Measurements from ENCODE around the gene CYP26B1. TPM values are rescaled to one million over a fixed set of nuclear protein-coding genes. Genes with fewer than 3 reads are reported as not detected.
A peak's percentile ranks its signal among the peaks of the same experiment; 100 is the strongest.

CYP26B1 gene
- total RNA-seq, 1 donor from 2014 or later: 4.7 TPM

DNA sequence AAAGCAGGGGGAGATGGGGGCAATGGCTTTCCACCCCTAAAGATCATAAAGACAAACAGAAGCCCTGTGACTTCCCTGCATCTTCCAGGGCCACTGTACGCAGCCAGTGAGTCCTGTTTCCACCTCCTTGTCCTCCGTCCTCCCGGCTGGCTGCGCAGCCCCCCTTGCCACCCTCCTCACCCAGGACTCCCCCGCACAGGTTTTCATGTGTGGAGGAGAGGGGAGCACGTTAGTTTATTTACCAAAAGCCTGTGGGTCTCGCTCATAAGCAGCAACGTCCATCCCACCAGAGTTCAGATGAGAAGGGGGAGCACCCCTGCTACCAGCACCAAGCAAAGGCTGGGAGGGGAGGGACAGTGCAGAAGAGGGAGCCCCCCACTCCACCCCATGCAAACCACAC, 11.7 kb downstream of the CYP26B1 start:
- Mint-ChIP-seq H3K4me3 (ENCODE audit: unreplicated experiment) (no peak overlapping the region), H3K36me3 (ENCODE audit: low read depth) (no peaks in the 10 kb centered on the region), H3K27me3 (ENCODE audit: low read depth) (peaks cover 1% of the 10 kb centered on the region), H3K4me1 (ENCODE audit: low read depth) (peaks cover 14% of the 10 kb centered on the region), H3K27ac (ENCODE audit: unreplicated experiment) (no peak overlapping the region), H3K9me3 (ENCODE audit: low read depth) (no peaks in the 10 kb centered on the region)
- TF ChIP-seq, protein P1, sequence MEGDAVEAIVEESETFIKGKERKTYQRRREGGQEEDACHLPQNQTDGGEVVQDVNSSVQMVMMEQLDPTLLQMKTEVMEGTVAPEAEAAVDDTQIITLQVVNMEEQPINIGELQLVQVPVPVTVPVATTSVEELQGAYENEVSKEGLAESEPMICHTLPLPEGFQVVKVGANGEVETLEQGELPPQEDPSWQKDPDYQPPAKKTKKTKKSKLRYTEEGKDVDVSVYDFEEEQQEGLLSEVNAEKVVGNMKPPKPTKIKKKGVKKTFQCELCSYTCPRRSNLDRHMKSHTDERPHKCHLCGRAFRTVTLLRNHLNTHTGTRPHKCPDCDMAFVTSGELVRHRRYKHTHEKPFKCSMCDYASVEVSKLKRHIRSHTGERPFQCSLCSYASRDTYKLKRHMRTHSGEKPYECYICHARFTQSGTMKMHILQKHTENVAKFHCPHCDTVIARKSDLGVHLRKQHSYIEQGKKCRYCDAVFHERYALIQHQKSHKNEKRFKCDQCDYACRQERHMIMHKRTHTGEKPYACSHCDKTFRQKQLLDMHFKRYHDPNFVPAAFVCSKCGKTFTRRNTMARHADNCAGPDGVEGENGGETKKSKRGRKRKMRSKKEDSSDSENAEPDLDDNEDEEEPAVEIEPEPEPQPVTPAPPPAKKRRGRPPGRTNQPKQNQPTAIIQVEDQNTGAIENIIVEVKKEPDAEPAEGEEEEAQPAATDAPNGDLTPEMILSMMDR (IDR thresholded peaks at IDR 0.05): no peak
- no peak for DNase-seq (ENCODE audit: low spot score)

DNA sequence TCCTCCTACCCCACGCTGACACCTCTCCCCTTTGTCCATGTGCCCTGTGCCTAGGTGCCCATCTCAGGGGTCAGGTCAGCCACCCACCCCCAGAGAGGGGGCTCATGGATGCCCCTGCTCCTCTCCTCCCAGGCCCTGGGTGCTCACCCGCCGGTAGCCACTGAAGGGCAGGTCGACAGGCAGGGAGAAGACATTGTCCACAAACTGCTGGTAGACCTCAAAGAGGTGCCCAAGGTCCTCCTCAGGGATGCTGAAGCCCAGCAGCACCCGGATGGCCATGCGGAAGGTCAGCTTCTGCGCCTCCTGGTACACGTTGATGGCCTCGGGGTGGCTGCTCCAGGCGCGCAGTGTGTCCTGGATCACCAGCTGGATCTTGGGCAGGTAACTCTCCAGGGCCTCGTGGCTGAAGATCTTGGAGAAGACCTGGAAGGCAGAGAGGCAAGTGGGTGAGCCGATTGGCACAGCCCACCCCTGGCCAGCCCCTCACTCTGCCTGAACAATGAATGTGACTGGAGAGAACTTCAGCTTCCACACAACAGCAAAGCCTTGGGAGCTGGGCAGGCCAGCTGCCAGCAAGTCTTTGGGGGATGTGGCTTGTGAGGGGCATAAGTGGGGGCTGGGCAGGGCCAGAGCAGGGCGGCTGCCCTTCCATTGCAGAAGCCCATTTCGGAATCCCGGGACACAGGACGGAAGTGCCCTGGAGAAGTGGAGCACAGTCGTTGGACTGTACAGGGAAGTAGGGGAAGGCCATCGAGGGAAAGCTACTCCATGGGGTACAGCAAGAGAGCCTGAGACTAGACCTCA, 12.5 kb downstream of the CYP26B1 start:
- no peaks in the 10 kb centered on the region for H3K9me3 Mint-ChIP-seq (ENCODE audit: low read depth)

DNA sequence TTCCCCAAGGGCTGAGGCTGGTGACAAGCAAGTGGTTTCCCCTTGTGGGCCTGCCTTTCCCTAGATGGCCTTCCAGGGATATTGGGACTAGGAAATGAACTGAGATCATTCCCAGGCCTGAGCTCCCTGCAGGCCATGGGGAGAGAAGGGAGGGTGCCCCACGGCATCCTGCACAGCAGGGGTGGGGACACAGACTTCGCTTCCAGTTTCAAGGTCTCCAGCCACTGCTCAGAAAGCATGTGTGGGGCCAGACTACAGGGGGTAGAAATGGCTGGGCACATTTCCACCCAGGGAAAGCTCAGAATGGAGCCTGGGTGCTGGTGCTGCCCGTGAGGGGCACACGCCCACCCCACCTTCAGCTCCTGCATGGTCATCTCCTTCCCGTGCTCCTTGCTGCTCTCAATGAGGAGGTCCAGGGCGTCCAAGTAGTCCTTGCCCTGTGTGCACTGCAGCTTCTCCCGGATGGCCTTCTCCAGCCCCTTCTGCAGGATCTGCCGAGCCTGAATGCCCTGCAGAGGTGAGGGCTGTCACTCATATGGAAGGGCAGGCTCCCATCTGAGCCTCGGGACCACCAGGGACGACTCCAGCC, 13.2 kb downstream of the CYP26B1 start:
- H3K36me3 Mint-ChIP-seq (ENCODE audit: low read depth): no peaks in the 10 kb centered on the region
- H3K27ac Mint-ChIP-seq (ENCODE audit: unreplicated experiment): no peak overlapping the region
- TF ChIP-seq, protein P1 (IDR thresholded peaks at IDR 0.05): no peak
- peaks cover 11% of the 10 kb centered on the region for H3K4me1 Mint-ChIP-seq (ENCODE audit: low read depth)
- DNase-seq (ENCODE audit: low spot score): peak; percentile 62
- peaks cover 1% of the 10 kb centered on the region for H3K27me3 Mint-ChIP-seq (ENCODE audit: low read depth)
- no peaks in the 10 kb centered on the region for H3K9me3 Mint-ChIP-seq (ENCODE audit: low read depth)
- no peak overlapping the region for H3K4me3 Mint-ChIP-seq (ENCODE audit: unreplicated experiment)

More for the DNA sequence above, 12.5 kb downstream of the CYP26B1 start:
- peak; percentile 79 for DNase-seq (ENCODE audit: low spot score)
- peaks cover 1% of the 10 kb centered on the region for H3K27me3 Mint-ChIP-seq (ENCODE audit: low read depth)
- no peak overlapping the region for H3K27ac Mint-ChIP-seq (ENCODE audit: unreplicated experiment)
- peaks cover 14% of the 10 kb centered on the region for H3K4me1 Mint-ChIP-seq (ENCODE audit: low read depth)
- no peak overlapping the region for H3K4me3 Mint-ChIP-seq (ENCODE audit: unreplicated experiment)
- no peaks in the 10 kb centered on the region for H3K36me3 Mint-ChIP-seq (ENCODE audit: low read depth)
- TF ChIP-seq, protein P1 (IDR thresholded peaks at IDR 0.05): no peak

DNA sequence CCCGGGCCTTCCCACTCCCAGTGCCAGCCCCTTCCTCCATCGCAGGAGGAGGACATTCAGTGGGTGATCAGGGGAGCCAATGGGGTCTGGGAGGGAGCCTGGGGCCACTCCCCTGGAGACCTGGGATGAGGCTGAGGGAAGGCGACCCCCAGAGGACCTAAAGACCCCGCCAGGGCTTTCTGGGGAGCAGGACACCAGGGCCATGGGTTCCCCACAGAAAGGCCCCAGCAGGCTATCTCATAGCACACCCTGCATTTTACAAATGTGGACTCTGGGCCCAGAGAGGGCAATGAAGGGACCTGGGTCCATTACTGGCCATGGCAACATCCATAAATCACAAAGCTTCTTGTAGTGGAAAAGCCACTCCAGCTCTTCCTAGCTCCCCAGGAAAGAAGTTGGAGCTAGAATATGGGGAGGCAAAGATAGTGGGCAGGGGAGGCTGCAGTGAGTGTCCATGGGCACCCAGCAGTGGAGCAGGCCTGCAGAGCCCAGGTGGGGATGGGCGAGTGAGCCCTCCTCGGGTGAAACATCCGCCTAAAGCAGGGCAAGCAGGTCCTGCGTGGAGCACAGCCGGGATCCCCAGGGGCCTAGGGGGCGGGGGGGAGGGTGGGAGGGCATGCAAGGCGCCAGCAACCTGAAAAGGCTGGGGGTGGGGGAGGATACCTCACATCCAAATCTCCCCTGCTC, 13.8 kb downstream of the CYP26B1 start:
- TF ChIP-seq, protein P1 (IDR thresholded peaks at IDR 0.05): no peak
- Mint-ChIP-seq H3K4me1 (ENCODE audit: low read depth) (peaks cover 4% of the 10 kb centered on the region), H3K27ac (ENCODE audit: unreplicated experiment) (no peak overlapping the region), H3K36me3 (ENCODE audit: low read depth) (no peaks in the 10 kb centered on the region), H3K4me3 (ENCODE audit: unreplicated experiment) (no peak overlapping the region), H3K9me3 (ENCODE audit: low read depth) (no peaks in the 10 kb centered on the region), H3K27me3 (ENCODE audit: low read depth) (peaks cover 1% of the 10 kb centered on the region)
- peak; percentile 69 for DNase-seq (ENCODE audit: low spot score)

DNA sequence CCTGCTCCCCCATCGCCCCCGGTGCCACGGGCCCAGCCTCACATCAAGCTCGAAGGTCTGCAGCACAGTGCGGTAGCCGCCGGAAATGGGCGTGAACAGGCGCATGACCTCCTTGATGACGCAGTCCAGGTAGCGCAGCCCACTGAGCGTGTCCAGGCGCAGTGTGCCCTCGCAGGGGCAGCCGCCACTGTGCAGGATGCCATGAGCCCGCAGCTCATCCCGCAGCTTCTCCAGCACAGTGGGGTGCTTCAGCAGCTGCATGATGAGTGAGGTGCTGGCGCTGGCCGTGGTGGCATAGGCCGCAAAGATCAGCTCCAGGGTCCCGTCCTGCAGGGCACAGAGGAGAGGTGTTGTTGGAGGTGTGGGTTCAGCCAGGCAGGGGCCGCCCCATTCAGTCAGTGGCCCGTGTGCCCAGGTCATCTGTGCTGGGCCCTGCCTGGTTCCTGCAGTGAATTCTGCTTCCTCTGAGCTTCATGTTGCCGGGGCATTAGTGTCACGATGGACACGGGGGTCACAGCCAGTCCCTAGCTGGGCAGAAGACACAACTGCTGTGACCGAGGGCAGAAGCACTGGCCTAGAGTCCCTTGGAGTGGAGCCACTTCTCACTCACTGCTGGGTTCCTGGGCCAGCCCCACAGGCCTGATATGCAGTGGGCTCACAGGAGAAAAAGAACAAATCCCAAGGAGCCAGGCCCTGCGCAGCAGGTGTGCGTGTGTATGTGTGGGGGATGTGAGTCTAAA, 14.5 kb downstream of the CYP26B1 start:
- Mint-ChIP-seq H3K36me3 (ENCODE audit: low read depth) (no peaks in the 10 kb centered on the region), H3K4me1 (ENCODE audit: low read depth) (peaks cover 2% of the 10 kb centered on the region), H3K27me3 (ENCODE audit: low read depth) (peaks cover 1% of the 10 kb centered on the region), H3K9me3 (ENCODE audit: low read depth) (no peaks in the 10 kb centered on the region), H3K4me3 (ENCODE audit: unreplicated experiment) (no peak overlapping the region), H3K27ac (ENCODE audit: unreplicated experiment) (no peak overlapping the region)
- peak; percentile 89 for DNase-seq (ENCODE audit: low spot score)
- TF ChIP-seq, protein P1 (IDR thresholded peaks at IDR 0.05): no peak

Measured in chondrocyte (in vitro differentiated cells).